Glomerular endothelial cell (primary cell): ENCODE measurements around the gene SAMD13. TPM values are rescaled to one million over a fixed set of nuclear protein-coding genes. Genes with fewer than 3 reads are reported as not detected.

ENCODE experiments used
- DNase-seq: peaks from one replicate; pipeline ENCODE4 v3.0.0-alpha.2; 2011; ENCODE audit warnings: low read depth, low spot score; ENCODE audit errors: extremely low read depth
- total RNA-seq: library from RNA; depleted of rRNA; stranded (reverse); fragments of >200 nt; gene quantifications from 2 replicates; pipeline ENCODE4 v1.2.3, GENCODE V29; 2015

Gene SAMD13
- total RNA-seq, 1 donor from 2014 or later = 1.3 TPM

- no peak for DNase-seq
These were observed 65.7 kb downstream of the SAMD13 start for GRCh38 chr1:84367219-84367618.

DNA sequence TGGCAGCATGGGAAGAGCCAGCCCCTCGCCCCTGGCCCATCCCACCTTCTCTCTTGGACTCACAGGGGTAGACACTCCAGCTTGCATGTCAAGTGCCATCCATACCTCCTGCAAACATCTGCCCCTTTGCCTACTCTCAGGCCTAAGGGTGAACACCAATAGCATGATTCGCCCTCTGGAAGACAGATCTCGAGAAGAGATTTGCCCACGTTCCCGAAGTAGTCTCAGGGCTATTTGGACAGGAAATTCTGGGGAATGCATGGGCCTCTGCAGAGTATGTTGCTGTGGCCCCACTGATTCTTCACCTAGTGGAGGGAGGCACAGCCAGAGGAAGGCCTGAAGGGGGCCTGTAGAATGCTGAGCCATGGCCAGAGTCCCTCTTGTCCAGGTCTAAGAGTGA is 66.9 kb downstream of the SAMD13 start:
- DNase-seq = no peak

DNA sequence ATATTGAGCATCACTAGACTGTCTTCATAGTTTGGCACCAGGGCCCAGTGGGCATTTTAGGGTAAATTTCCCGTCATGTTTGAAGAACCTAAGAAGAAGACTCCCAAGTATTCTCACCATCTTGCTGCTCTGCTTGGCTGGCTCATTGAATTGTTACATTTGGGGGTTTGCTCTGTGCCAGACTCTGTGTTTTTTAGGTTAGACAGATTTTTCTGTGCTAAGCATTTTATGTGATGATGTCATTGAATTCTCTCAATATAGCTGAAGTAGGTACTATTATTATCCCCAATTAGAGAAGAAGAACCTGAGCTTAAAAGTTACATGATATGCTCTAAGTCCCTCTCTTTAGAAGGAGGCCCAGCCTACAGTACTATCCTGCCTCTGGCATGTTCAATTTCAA is 68.8 kb downstream of the SAMD13 start:
- no peak for DNase-seq

GRCh38 chr1:84370831-84371394 is 69.4 kb downstream of the SAMD13 start:
- no peak for DNase-seq

GRCh38 chr1:84373436-84374141 is 72.1 kb downstream of the SAMD13 start:
- DNase-seq = no peak

DNA sequence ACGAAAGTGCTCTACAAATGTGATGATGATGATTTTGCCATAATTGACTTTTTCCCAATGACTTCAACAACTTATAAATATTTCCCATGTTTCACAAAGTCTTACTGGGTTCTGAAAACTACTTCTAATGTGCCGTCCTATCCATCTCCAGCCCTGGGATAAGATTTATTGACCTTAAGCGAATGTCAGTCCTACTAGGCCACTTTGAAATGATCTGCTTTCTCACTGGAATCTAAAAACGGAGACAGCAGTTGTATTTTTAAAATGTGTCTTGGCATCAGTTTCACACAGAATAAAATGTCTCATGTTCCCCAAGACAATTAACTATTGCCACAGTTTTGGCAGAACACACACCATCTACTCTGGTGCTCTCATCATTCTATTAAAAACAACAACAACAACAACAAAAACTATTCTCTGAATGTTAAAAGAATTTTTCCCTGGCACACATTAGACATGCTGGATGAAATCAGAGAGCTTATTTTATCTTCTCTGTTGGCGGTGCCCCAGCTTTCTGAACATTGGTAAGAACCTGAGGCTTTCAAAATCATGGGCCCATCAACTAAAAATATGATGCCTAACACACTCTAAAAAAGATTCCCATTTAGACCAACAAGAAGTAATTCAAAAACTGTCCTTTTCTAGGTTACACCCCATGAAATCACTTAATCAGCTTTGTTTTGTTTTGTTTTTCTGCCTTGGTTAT is 73.6 kb downstream of the SAMD13 start:
- no peak for DNase-seq

- DNase-seq = no peak
These were observed 74.7 kb downstream of the SAMD13 start for GRCh38 chr1:84376000-84376910.

GRCh38 chr1:84377480-84378095 is 76.1 kb downstream of the SAMD13 start:
- no peak for DNase-seq

DNA sequence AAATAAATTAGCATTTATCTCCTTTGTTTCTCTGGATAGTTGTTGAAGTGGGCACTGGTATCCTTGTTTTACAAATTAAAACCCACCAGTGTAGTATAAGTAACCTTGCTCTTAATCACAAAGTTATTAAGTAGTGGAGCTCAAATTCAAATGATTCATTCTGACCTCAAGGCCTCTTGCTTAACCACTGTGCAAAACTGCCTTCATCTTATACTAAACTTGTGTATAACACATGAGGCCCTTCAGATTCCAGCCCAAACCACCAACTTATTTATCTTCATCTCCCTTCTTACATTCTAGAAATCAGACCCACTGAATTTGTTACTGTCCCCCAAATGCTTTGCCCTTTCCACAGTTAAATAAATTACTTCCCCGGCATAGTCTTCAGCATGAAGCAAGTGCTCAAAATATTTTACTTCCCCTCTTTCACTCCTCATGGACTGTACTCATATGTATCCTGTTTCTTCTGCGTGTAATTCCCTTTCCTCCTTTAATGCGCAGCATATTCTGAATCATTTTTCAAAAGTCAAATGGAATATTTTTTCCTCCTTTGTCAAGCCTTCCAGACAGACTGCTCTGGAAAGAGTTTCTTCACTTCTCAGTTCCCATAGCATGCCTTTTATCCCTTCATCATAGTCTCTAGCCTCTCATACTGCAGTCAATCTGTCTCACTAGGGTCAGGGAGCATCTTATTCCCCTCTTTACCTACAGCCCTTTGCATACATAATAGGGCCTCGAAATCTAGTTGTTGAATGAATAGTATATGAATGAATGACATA is 77.8 kb downstream of the SAMD13 start:
- DNase-seq = no peak

DNA sequence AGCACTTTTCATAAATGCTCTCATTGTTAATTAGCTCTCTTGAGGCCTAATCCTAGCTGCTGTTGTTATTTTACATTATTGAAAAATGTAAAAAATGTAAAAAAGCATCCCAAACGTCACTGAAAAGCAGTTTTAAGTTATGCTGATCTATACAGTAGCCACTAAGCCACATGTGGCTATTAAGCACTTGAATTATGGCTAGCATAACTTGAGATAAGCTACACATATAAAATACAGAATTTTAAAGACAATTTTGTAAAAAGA is 78.3 kb downstream of the SAMD13 start:
- no peak for DNase-seq

- DNase-seq = no peak
These were observed 80.6 kb downstream of the SAMD13 start for GRCh38 chr1:84382127-84382526.

GRCh38 chr1:84385347-84385746 is 83.8 kb downstream of the SAMD13 start:
- DNase-seq = no peak

DNA sequence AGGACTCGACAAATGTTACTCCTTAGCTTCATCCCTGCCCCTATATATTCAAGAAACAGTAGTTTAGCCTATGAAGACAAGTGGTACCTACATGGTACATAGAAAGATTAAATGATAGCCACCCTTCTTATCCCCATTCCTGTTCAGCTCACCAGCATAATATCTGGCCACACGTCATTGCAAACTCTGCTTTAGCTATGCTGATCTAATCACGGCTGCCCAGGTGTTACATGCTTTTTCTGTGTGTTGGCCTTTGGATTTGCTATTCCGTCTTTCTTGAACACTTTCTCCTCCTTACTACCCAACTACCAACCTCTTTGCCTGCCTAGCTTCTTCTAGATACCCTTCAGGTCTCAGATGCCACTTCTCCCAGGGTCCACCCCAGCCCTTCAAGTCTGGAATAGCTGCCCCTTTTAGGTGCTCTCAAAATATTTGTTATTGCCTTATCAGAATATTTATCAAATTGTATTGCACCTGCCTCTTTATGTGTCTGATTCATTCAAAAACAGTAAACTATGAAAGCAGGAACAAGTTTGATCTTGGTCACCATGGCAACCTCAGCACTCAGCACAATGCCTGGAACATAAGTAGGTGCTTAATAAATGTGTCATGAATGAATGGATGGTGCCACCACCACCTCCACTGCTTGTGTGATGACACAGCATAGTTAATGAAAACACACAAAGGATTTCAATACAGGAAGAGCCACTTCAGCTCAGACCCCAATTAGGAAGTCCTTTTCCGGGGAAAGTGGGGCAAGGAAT is 85.4 kb downstream of the SAMD13 start:
- no peak for DNase-seq

GRCh38 chr1:84387480-84388163 is 86.1 kb downstream of the SAMD13 start:
- DNase-seq = no peak

DNA sequence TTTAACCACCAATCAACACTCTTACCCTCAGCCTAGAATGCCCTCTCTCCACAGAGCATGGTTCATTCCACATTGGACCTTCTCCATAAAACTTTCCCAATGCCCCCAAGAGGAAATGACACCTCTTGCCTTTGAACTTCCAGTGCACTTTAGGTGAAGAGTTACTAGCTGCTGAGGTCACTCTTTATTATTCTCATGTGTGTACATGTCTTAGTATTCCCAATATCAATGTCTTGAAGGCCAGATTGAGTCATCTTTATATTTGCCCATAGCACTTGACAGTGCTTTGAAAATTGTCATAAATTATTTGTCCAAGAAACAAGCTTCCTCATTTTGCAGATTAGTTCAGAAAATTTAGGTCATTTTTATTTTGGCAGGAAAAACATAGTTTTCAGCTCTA is 88.7 kb downstream of the SAMD13 start:
- DNase-seq = no peak

DNA sequence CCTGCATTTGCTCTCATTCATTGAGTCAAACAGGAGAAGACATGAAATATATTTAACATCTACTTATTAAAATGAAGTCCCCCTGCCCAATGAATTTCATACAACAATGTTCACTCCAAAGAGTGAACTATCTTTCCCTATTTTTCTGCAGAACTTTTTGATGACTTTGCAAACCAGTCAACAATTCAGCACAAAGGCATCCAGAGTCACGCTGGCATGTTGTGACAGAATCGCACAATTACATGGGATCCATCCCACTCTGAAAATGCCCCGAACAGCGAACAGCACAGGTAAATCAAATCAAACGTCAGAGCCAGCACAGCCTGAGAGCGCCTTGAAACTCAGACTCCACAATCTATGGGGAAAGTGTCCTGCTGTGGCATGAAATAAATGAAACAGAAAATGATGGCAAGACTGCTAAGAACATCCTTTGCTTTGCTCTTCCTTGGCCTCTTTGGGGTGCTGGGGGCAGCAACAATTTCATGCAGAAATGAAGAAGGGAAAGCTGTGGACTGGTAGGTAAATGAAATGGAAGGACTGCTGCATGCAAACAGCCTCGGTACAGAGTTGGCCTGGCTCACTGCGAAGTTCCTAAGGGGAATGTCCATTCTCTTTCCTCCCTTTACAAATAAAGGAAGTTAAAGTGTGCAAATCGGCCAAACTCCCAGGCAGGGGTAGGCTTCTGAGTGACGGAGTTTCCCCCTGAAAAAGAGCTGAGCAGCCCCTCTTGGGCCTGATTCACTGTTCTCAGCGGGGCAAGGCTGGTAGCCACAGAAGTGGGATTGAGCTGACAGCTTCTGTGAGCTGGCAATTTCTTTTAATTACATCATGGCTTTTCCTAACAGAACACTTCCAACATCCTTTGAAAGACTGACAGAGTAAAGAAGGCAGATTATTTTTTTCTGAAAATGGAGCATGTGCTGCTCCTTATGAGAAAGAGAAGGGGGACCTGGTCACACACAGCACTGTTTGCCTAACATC is 97.0 kb downstream of the SAMD13 start, which contains the start of gene DNASE2B:
DNASE2B (plus strand) TSS at position 310 of the 981 bp plus-strand sequence; CDS start at position 391, 81 bp downstream.
- no peak for DNase-seq
